PC-3 (cell line): Measurements from ENCODE around the gene EEF1AKMT4. TPM values are rescaled to one million over a fixed set of nuclear protein-coding genes. Genes with fewer than 3 reads are reported as not detected.

Source experiments
- ATAC-seq: fragments of 200-7000 bp; cut with Tn5 transposase; 2 replicates; pipeline ENCODE4 v1.9.1; 2020; ENCODE audit warnings: mild to moderate bottlenecking, moderate library complexity
- BruUV-seq: library from RNA; stranded (reverse); fragments of 400-500 nt; replicated peaks from 2 replicates; lab custom pipeline; 2021; lab: Mats Ljungman, UMichigan
- CTCF ChIA-PET: fragments of 300-600 bp; sonication (Branson Sonifier 250); formaldehyde crosslinking; loops from one replicate; lab custom pipeline; 2022; ENCODE audit warnings: antibody characterized with exemption; lab: Charles Lee
- POLR2A ChIA-PET: fragments of 300-600 bp; sonication (Branson Sonifier 250); formaldehyde crosslinking; loops from one replicate; lab custom pipeline; 2022; ENCODE audit warnings: antibody characterized with exemption; ENCODE audit not compliant: unreplicated experiment; lab: Charles Lee
- DNase-seq: peaks from one replicate; pipeline ENCODE4 v3.0.0-alpha.2; 2015
- H2AFZ ChIP-seq: fragments of 300-600 bp; sonication (generic); 2 replicates; pipeline ENCODE4 v1.6.0; 2016; ENCODE audit warnings: antibody characterized with exemption, low read length
- H3F3A ChIP-seq: fragments of 300-600 bp; sonication (generic); one replicate; pipeline ENCODE4 v1.6.0; 2017; ENCODE audit warnings: antibody characterized with exemption, low read length, control low read depth, mild to moderate bottlenecking; ENCODE audit not compliant: unreplicated experiment
- H3K27ac ChIP-seq: fragments of 300-600 bp; sonication (generic); 2 replicates; pipeline ENCODE4 v1.5.1; 2016; ENCODE audit warnings: mild to moderate bottlenecking, low read length
- H3K27me3 ChIP-seq: fragments of 300-600 bp; sonication (generic); 2 replicates; pipeline ENCODE4 v1.6.1; 2016; ENCODE audit warnings: low read length, mixed read lengths
- H3K36me3 ChIP-seq: fragments of 300-600 bp; sonication (generic); 2 replicates; pipeline ENCODE4 v1.6.1; 2016; ENCODE audit warnings: low read depth, mixed run types, low read length, mixed read lengths
- H3K4me1 ChIP-seq: fragments of 300-600 bp; sonication (generic); 2 replicates; pipeline ENCODE4 v1.5.1; 2016; ENCODE audit warnings: low read length; ENCODE audit not compliant: insufficient read depth
- H3K4me2 ChIP-seq: fragments of 300-600 bp; sonication (generic); 2 replicates; pipeline ENCODE4 v1.6.0; 2016; ENCODE audit warnings: low read length
- H3K4me3 ChIP-seq: fragments of 300-600 bp; sonication (generic); 2 replicates; pipeline ENCODE4 v1.5.1; 2016; ENCODE audit warnings: mild to moderate bottlenecking, low read length, mixed read lengths
- H3K79me2 ChIP-seq: fragments of 300-600 bp; sonication (generic); 2 replicates; pipeline ENCODE4 v1.6.1; 2017; ENCODE audit warnings: low read length, mixed read lengths
- H3K9ac ChIP-seq: fragments of 300-600 bp; sonication (generic); 2 replicates; pipeline ENCODE4 v1.6.0; 2016; ENCODE audit warnings: mild to moderate bottlenecking, low read length
- H3K9me2 ChIP-seq: fragments of 300-600 bp; sonication (generic); replicated peaks from 2 replicates; pipeline ENCODE4 v1.6.1; 2016; ENCODE audit warnings: mixed run types, low read length, mixed read lengths
- H3K9me3 ChIP-seq: fragments of 300-600 bp; sonication (generic); 2 replicates; pipeline ENCODE4 v1.6.1; 2016; ENCODE audit warnings: low read length, mixed read lengths
- H4K20me1 ChIP-seq: fragments of 300-600 bp; sonication (generic); 2 replicates; pipeline ENCODE4 v1.6.1; 2016; ENCODE audit warnings: low read length, mixed read lengths
- EZH2 ChIP-seq: fragments of 300-600 bp; sonication (generic); IDR thresholded peaks from one replicate; pipeline ENCODE4 v1.6.1; 2017; ENCODE audit warnings: antibody characterized with exemption, mild to moderate bottlenecking, low read length; ENCODE audit not compliant: unreplicated experiment
- EZH2phosphoT487 ChIP-seq: fragments of 300-600 bp; sonication (generic); IDR thresholded peaks from 2 replicates; pipeline ENCODE4 v1.6.1; 2018; ENCODE audit warnings: mild to moderate bottlenecking, antibody characterized with exemption, low read length, borderline replicate concordance
- intact Hi-C: fragments of 100-400 bp; cut with micrococcal nuclease; formaldehyde crosslinking; loops from 2 replicates; pipeline ENCODE4 v1.9.0; 2023
- total RNA-seq: library from RNA; depleted of rRNA; stranded (reverse); fragments of >200 nt; gene quantifications from 2 replicates; pipeline ENCODE4 v1.2.3, GENCODE V29; 2014
- TF ChIP-seq, protein P1 (sequence below): fragments of 300-600 bp; sonication (generic); conservative IDR thresholded peaks from 2 replicates; pipeline ENCODE4 v1.5.1; 2017; ENCODE audit warnings: antibody characterized with exemption, low read depth, mild to moderate bottlenecking, low read length

The EEF1AKMT4 gene
- total RNA-seq, 1 experiment from 2014 or later, result 27.3 TPM

DNA sequence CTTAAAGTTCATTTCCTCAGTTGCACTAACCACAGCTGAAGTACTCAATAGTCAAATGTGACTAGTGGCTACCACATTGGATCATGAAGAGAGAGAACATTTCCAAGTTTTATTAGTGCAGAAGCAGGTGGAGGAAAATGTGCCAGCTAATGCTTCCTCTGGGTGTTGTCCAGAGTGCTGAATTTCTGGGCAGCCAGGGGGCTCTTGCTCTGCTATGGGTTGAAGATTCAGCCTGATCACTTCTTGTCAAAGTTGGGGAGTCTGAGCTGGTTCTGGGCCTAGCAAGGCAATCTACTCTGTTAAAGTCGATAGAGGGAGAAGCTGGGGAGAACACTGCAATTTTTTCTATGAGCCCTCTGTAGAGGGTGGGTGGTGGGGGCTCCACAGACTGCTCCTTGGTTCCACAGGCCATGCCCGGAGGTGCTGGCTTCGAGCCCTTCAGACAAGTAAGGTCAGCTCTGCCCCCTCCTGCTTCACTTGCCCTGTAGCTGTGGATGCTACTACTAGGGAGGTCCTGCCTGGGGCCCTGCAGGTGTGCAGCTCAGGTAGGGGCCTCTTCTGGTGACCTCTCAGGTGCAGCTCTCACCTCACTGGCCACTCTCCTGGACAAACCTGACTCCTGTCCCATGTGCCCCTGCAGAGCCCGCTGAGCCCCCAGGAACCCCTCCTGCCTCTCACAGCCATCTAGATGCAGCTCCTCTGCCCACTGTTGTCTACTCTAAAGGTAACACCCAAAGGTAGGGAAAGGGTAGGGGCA, 8.9 kb upstream of the EEF1AKMT4 start:
- CTCF ChIA-PET, result interaction anchor here (0.6 kb wide), 1 partner anchor 43 kb away, joined by 3 read pairs; no protein-coding TSS in a partner anchor
- H3K4me1 ChIP-seq, result no peaks in the 10 kb centered on the region
- no peak for TF ChIP-seq EZH2
- TF ChIP-seq, protein P1, sequence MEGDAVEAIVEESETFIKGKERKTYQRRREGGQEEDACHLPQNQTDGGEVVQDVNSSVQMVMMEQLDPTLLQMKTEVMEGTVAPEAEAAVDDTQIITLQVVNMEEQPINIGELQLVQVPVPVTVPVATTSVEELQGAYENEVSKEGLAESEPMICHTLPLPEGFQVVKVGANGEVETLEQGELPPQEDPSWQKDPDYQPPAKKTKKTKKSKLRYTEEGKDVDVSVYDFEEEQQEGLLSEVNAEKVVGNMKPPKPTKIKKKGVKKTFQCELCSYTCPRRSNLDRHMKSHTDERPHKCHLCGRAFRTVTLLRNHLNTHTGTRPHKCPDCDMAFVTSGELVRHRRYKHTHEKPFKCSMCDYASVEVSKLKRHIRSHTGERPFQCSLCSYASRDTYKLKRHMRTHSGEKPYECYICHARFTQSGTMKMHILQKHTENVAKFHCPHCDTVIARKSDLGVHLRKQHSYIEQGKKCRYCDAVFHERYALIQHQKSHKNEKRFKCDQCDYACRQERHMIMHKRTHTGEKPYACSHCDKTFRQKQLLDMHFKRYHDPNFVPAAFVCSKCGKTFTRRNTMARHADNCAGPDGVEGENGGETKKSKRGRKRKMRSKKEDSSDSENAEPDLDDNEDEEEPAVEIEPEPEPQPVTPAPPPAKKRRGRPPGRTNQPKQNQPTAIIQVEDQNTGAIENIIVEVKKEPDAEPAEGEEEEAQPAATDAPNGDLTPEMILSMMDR, result no peak
- no peak for TF ChIP-seq EZH2phosphoT487
- DNase-seq (peak; percentile 54), ATAC-seq (peak; percentile 55)
- no peak overlapping the region for H3K4me3 ChIP-seq
- H4K20me1 ChIP-seq, result no peaks in the 10 kb centered on the region
- intact Hi-C loops, result no loop called here
- no peaks in the 10 kb centered on the region for H3K79me2 ChIP-seq
- no TSS peak for BruUV-seq
- H3K9ac ChIP-seq, result no peak overlapping the region
- no peaks in the 10 kb centered on the region for H3K9me2 ChIP-seq
- H3K27ac ChIP-seq, result no peak overlapping the region
- H3F3A ChIP-seq, result no peaks in the 10 kb centered on the region
- H3K36me3 ChIP-seq, result peaks cover 24% of the 10 kb centered on the region
- POLR2A ChIA-PET, result no interaction called here
- H3K9me3 ChIP-seq, result no peaks in the 10 kb centered on the region
- no peak overlapping the region for H3K4me2 ChIP-seq
- H2AFZ ChIP-seq, result no peak overlapping the region
- no peaks in the 10 kb centered on the region for H3K27me3 ChIP-seq

DNA sequence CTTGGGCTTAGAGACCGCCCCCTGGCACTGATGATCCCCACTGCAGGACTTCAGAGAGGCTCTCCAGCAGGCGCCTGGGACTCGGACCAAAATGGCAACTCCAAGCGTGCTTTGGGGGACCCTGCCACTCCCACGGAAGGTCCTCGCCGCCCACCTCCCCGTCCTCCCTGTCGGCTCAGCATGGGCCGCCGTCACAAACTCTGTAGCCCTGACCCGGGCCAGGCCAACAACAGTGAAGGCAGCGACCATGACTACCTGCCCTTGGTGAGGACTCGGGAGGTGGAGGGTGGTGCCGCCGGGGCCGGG, 8.4 kb upstream of the EEF1AKMT4 start:
- POLR2A ChIA-PET, result no interaction called here
- DNase-seq (no peak), ATAC-seq (peak; percentile 6; the same call in 1 of the 2 replicates)
- Histone ChIP-seq H2AFZ (no peak overlapping the region), H4K20me1 (no peaks in the 10 kb centered on the region), H3K79me2 (no peaks in the 10 kb centered on the region; the same call in 1 of the 2 replicates), H3K36me3 (peaks cover 24% of the 10 kb centered on the region), H3K9me3 (no peaks in the 10 kb centered on the region), H3K4me1 (no peaks in the 10 kb centered on the region), H3K4me3 (no peak overlapping the region), H3K4me2 (no peak overlapping the region), H3K27me3 (no peaks in the 10 kb centered on the region), H3F3A (no peaks in the 10 kb centered on the region), H3K27ac (no peak overlapping the region), H3K9me2 (no peaks in the 10 kb centered on the region), H3K9ac (no peak overlapping the region)
- no TSS peak for BruUV-seq
- CTCF ChIA-PET, result interaction anchor here (0.6 kb wide), 1 partner anchor 44 kb away, joined by 3 read pairs; no protein-coding TSS in a partner anchor
- intact Hi-C loops, result no loop called here
- no peak for TF ChIP-seq EZH2phosphoT487
- TF ChIP-seq EZH2, result no peak
- TF ChIP-seq, protein P1, result no peak
